ENCODE measurements around the gene ADGRG1.

The ADGRG1 gene

GRCh38 chr16:57658878-57659674, 30.6 kb downstream of the ADGRG1 start:
- H3K36me3 ChIP-seq = peaks cover 0 to 46% (median 0%) of the 10 kb centered on the region in 11 experiments; a peak in 8 of 22 replicates
- peaks cover 3 to 47% (median 17%) of the 10 kb centered on the region in 10 experiments for H3K4me1 ChIP-seq
- H3K9me3 ChIP-seq (replicated peaks in 1 of 11) = no peaks in the 10 kb centered on the region
- TF ChIP-seq Cebpa-rat (IDR thresholded peaks at IDR 0.05) = no peak
- no peak overlapping the region for H3K4me2 ChIP-seq
- H4K20me1 ChIP-seq = no peaks in the 10 kb centered on the region
- H3K27me3 ChIP-seq = no peaks in the 10 kb centered on the region
- H3K4me3 ChIP-seq = no peak overlapping the region
- H3K9ac ChIP-seq = no peak overlapping the region
- no peak overlapping the region for H3K27ac ChIP-seq

GRCh38 chr16:57660715-57661463, 32.5 kb downstream of the ADGRG1 start:
- Histone ChIP-seq H4K20me1 (no peaks in the 10 kb centered on the region), H3K4me1 (peaks cover 0 to 40% (median 15%) of the 10 kb centered on the region in 10 experiments; a peak in 15 of 20 replicates), H3K36me3 (peaks cover 0 to 52% (median 0%) of the 10 kb centered on the region in 11 experiments; a peak in 8 of 22 replicates), H3K9me3 (replicated peaks in 1 of 11) (no peaks in the 10 kb centered on the region), H3K27ac (peak overlapping the region in 4 of 11 experiments; percentile 2 to 40 (median 19); a peak in 3 of 22 replicates), H3K27me3 (no peaks in the 10 kb centered on the region), H3K4me2 (peak overlapping the region in 4 of 11 experiments; percentile 1 to 24 (median 4); a peak in 3 of 22 replicates), H3K9ac (no peak overlapping the region), H3K4me3 (no peak overlapping the region)
- no peak for TF ChIP-seq Cebpa-rat (IDR thresholded peaks at IDR 0.05)

- no peak for TF ChIP-seq Cebpa-rat (IDR thresholded peaks at IDR 0.05)
- H3K9me3 ChIP-seq (replicated peaks in 1 of 11) = no peaks in the 10 kb centered on the region
- peaks cover 0 to 52% (median 0%) of the 10 kb centered on the region in 11 experiments; a peak in 8 of 22 replicates for H3K36me3 ChIP-seq
- H3K27me3 ChIP-seq = no peaks in the 10 kb centered on the region
- no peak overlapping the region for H3K4me3 ChIP-seq
- no peak overlapping the region for H3K4me2 ChIP-seq
- H3K27ac ChIP-seq = peak overlapping the region in 3 of 11 experiments; percentile 2 to 28 (median 24); a peak in 3 of 22 replicates
- peaks cover 0 to 37% (median 16%) of the 10 kb centered on the region in 10 experiments; a peak in 16 of 20 replicates for H3K4me1 ChIP-seq
- H4K20me1 ChIP-seq = no peaks in the 10 kb centered on the region
- no peak overlapping the region for H3K9ac ChIP-seq
Measured at GRCh38 chr16:57661510-57661909, 33.1 kb downstream of the ADGRG1 start.

GRCh38 chr16:57661936-57662906, 33.8 kb downstream of the ADGRG1 start:
- Histone ChIP-seq H3K27ac (peak overlapping the region in 4 of 11 experiments; percentile 4 to 28 (median 21); a peak in 4 of 22 replicates), H3K9ac (no peak overlapping the region), H4K20me1 (no peaks in the 10 kb centered on the region), H3K9me3 (replicated peaks in 1 of 11) (no peaks in the 10 kb centered on the region), H3K27me3 (no peaks in the 10 kb centered on the region), H3K4me3 (no peak overlapping the region), H3K4me2 (no peak overlapping the region), H3K4me1 (peaks cover 0 to 43% (median 22%) of the 10 kb centered on the region in 10 experiments; a peak in 17 of 20 replicates), H3K36me3 (peaks cover 0 to 52% (median 0%) of the 10 kb centered on the region in 11 experiments; a peak in 8 of 22 replicates)
- no peak for TF ChIP-seq Cebpa-rat (IDR thresholded peaks at IDR 0.05)

GRCh38 chr16:57663436-57663835, 35.0 kb downstream of the ADGRG1 start:
- TF ChIP-seq Cebpa-rat (IDR thresholded peaks at IDR 0.05) = no peak
- Histone ChIP-seq H3K9ac (no peak overlapping the region), H3K36me3 (peaks cover 0 to 52% (median 0%) of the 10 kb centered on the region in 11 experiments; a peak in 8 of 22 replicates), H4K20me1 (no peaks in the 10 kb centered on the region), H3K4me2 (no peak overlapping the region), H3K9me3 (replicated peaks in 1 of 11) (no peaks in the 10 kb centered on the region), H3K27ac (peak overlapping the region in 5 of 11 experiments; percentile 22 to 54 (median 37); a peak in 6 of 22 replicates), H3K27me3 (no peaks in the 10 kb centered on the region), H3K4me3 (no peak overlapping the region), H3K4me1 (peaks cover 0 to 55% (median 33%) of the 10 kb centered on the region in 10 experiments; a peak in 17 of 20 replicates)

GRCh38 chr16:57663917-57664661, 35.7 kb downstream of the ADGRG1 start:
- peaks cover 0 to 61% (median 36%) of the 10 kb centered on the region in 10 experiments; a peak in 18 of 20 replicates for H3K4me1 ChIP-seq
- no peaks in the 10 kb centered on the region for H3K27me3 ChIP-seq
- peaks cover 0 to 50% (median 0%) of the 10 kb centered on the region in 11 experiments; a peak in 7 of 22 replicates for H3K36me3 ChIP-seq
- 0 out of 22 replicates have a peak overlapping the region, but pooled peaks of 1 of the 11 experiments have one; percentile 18 for H3K9ac ChIP-seq
- H3K4me3 ChIP-seq = no peak overlapping the region
- peak overlapping the region in 7 of 11 experiments; percentile 13 to 54 (median 37); a peak in 12 of 22 replicates for H3K27ac ChIP-seq
- no peaks in the 10 kb centered on the region for H4K20me1 ChIP-seq
- H3K9me3 ChIP-seq (replicated peaks in 1 of 11) = no peaks in the 10 kb centered on the region
- no peak for TF ChIP-seq Cebpa-rat (IDR thresholded peaks at IDR 0.05)
- H3K4me2 ChIP-seq = peak overlapping the region in 4 of 11 experiments; percentile 23 to 54 (median 28); a peak in 4 of 22 replicates

- Histone ChIP-seq H3K36me3 (peaks cover 0 to 46% (median 0%) of the 10 kb centered on the region in 11 experiments; a peak in 7 of 22 replicates), H3K9ac (0 out of 22 replicates have a peak overlapping the region, but pooled peaks of 1 of the 11 experiments have one; percentile 18), H3K27ac (peak overlapping the region in 6 of 11 experiments; percentile 9 to 54 (median 40); a peak in 10 of 22 replicates), H3K4me2 (peak overlapping the region in 6 of 11 experiments; percentile 11 to 54 (median 23); a peak in 7 of 22 replicates), H3K4me1 (peaks cover 0 to 65% (median 42%) of the 10 kb centered on the region in 10 experiments; a peak in 18 of 20 replicates), H3K27me3 (no peaks in the 10 kb centered on the region), H4K20me1 (no peaks in the 10 kb centered on the region), H3K9me3 (replicated peaks in 1 of 11) (no peaks in the 10 kb centered on the region), H3K4me3 (no peak overlapping the region)
- TF ChIP-seq Cebpa-rat (IDR thresholded peaks at IDR 0.05) = no peak
Measured at GRCh38 chr16:57664662-57665025, 36.2 kb downstream of the ADGRG1 start.
